Measurements from ENCODE around the gene VPS33A.
A peak's percentile ranks its signal among the peaks of the same experiment; 100 is the strongest.
"Not testable (repeated sequence)": the region's sequence is repeated elsewhere in the genome, so short reads cannot be mapped to it uniquely, and the experiment has no call there.

Gene VPS33A

DNA sequence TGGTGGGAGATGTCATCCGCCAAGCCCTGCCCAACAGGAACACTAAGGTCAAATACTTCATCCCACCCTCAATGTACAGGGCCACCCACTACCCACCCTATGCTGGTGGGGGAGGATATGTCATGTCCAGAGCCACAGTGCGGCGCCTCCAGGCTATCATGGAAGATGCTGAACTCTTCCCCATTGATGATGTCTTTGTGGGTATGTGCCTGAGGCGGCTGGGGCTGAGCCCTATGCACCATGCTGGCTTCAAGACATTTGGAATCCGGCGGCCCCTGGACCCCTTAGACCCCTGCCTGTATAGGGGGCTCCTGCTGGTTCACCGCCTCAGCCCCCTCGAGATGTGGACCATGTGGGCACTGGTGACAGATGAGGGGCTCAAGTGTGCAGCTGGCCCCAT lies 59.3 kb downstream of the VPS33A start:
- peaks cover 41% of the 10 kb centered on the region for H3K27me3 Mint-ChIP-seq (ENCODE audit: low read depth, poor library complexity)

DNA sequence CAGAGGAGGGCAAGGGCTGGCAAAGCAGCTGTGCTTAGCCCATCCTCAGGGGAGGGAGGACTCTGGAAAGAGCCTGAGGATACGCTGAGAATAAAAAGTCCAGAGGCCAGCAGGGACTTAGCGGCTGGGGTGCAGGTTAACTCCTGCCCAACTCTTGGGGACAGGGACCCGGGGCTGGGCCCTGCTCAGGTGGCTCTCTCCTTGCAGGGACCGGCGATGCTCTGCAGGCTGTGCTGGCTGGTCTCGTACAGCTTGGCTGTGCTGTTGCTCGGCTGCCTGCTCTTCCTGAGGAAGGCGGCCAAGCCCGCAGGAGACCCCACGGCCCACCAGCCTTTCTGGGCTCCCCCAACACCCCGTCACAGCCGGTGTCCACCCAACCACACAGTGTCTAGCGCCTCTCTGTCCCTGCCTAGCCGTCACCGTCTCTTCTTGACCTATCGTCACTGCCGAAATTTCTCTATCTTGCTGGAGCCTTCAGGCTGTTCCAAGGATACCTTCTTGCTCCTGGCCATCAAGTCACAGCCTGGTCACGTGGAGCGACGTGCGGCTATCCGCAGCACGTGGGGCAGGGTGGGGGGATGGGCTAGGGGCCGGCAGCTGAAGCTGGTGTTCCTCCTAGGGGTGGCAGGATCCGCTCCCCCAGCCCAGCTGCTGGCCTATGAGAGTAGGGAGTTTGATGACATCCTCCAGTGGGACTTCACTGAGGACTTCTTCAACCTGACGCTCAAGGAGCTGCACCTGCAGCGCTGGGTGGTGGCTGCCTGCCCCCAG lies 60.0 kb downstream of the VPS33A start:
- DNase-seq = no peak
- no peaks in the 10 kb centered on the region for H3K9me3 Mint-ChIP-seq
- H3K4me1 Mint-ChIP-seq = peaks cover 10% of the 10 kb centered on the region
- H3K36me3 Mint-ChIP-seq (ENCODE audit: low read depth) = peaks cover 29% of the 10 kb centered on the region
- peak overlapping the region; percentile 45 for H3K4me3 Mint-ChIP-seq
- no peak overlapping the region for H3K27ac Mint-ChIP-seq
- peaks cover 48% of the 10 kb centered on the region for H3K27me3 Mint-ChIP-seq (ENCODE audit: low read depth, poor library complexity)
- TF ChIP-seq, protein P1, sequence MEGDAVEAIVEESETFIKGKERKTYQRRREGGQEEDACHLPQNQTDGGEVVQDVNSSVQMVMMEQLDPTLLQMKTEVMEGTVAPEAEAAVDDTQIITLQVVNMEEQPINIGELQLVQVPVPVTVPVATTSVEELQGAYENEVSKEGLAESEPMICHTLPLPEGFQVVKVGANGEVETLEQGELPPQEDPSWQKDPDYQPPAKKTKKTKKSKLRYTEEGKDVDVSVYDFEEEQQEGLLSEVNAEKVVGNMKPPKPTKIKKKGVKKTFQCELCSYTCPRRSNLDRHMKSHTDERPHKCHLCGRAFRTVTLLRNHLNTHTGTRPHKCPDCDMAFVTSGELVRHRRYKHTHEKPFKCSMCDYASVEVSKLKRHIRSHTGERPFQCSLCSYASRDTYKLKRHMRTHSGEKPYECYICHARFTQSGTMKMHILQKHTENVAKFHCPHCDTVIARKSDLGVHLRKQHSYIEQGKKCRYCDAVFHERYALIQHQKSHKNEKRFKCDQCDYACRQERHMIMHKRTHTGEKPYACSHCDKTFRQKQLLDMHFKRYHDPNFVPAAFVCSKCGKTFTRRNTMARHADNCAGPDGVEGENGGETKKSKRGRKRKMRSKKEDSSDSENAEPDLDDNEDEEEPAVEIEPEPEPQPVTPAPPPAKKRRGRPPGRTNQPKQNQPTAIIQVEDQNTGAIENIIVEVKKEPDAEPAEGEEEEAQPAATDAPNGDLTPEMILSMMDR (IDR thresholded peaks at IDR 0.05) = no peak

More for the DNA sequence above, 59.3 kb downstream of the VPS33A start:
- peaks cover 36% of the 10 kb centered on the region for H3K36me3 Mint-ChIP-seq (ENCODE audit: low read depth)
- H3K9me3 Mint-ChIP-seq = no peaks in the 10 kb centered on the region
- peaks cover 10% of the 10 kb centered on the region for H3K4me1 Mint-ChIP-seq
- TF ChIP-seq, protein P1 (IDR thresholded peaks at IDR 0.05) = no peak
- no peak for DNase-seq
- no peak overlapping the region for H3K4me3 Mint-ChIP-seq
- H3K27ac Mint-ChIP-seq = no peak overlapping the region

DNA sequence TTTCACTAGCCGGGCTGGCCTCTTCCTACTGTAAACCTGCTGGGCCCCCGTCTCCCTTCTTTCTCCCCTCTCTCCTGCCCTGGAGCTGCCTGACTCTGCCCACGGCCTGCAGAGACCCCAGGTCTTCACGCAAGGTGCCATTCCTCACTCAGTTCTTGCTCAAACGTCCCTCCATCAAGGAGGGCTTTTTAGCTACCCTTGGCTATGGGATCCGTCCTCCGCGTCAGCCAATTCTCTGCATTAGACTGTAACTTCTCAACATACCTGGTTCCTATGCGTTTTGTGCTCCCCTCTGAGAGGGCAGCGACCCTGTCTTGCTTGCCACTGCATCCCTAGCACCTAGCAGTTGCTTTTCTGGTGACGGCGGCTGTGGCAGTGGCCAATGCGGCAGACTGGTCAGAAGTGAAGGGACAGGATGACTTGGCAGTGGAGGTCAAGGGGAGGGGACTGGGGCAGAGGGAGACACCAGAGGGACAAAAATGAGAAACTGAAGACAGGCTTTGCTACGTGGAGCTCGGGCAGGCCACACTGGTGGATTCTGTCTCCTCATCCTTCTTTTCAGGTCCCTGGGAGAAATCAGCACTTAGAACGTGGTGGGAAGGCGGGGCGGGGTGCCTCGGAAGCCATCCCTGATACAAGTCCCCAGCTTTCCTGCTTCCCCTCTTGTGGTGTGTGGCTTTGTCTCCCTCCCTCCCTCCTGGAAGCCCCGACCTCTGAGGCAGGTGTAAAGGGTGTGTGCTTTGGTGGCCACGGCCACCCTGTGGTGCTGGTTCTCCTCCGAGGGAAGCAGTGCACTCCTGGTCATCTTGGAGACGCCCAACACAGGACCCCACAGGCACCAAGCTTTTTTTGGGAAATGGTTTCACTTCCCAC lies 61.0 kb downstream of the VPS33A start:
- no peak for DNase-seq

DNA sequence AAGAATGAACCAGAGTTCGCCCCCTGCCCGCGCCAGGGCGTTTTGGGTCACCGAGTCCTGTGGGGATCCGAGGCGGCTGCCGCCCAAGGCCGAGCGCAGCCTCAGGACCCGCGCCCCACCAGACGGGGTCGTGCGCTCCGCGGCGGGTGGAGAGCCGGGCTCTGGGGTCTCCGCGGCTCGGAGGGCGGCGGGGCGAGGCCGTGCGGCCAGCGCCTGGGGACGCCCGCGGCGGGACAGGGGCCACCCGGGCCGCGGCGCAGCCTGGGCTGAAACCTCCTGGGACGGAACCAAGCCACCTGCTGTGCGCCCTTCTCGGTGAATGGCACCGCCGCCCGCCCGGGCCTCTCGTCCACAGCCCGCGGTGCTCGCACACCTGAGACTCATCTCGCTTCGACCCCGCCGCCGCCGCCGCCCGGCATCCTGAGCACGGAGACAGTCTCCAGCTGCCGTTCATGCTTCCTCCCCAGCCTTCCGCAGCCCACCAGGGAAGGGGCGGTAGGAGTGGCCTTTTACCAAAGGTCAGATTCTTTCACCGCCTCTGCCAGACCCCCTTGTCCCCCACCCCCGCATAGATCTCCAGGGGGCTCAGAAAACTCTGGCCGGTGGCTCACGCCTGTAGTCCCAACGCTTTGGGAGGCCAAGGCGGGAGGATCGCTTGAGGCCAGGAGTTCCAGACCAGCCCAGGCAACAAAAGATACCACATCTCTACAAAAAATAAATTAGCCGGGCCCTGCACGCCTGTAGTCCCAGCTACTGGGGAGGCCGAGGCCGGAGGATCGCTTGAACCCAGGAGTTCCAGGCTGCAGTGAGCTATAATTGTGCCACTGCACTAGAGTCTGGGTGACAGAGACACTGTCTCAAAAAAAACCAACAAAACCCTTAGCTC lies 61.9 kb downstream of the VPS33A start:
- Mint-ChIP-seq H3K4me3 (peak overlapping the region; percentile 78), H3K27ac (no peak overlapping the region), H3K4me1 (peaks cover 17% of the 10 kb centered on the region), H3K9me3 (no peaks in the 10 kb centered on the region), H3K36me3 (ENCODE audit: low read depth) (peaks cover 19% of the 10 kb centered on the region), H3K27me3 (ENCODE audit: low read depth, poor library complexity) (peaks cover 52% of the 10 kb centered on the region)
- DNase-seq = peak; percentile 41
- TF ChIP-seq, protein P1 (IDR thresholded peaks at IDR 0.05) = no peak

More for the DNA sequence above, 61.0 kb downstream of the VPS33A start:
- peaks cover 26% of the 10 kb centered on the region for H3K36me3 Mint-ChIP-seq (ENCODE audit: low read depth)
- H3K9me3 Mint-ChIP-seq = no peaks in the 10 kb centered on the region
- TF ChIP-seq, protein P1 (IDR thresholded peaks at IDR 0.05) = no peak
- no peak overlapping the region for H3K27ac Mint-ChIP-seq
- H3K4me1 Mint-ChIP-seq = peaks cover 10% of the 10 kb centered on the region
- H3K4me3 Mint-ChIP-seq = peak overlapping the region; percentile 78
- H3K27me3 Mint-ChIP-seq (ENCODE audit: low read depth, poor library complexity) = peaks cover 50% of the 10 kb centered on the region

DNA sequence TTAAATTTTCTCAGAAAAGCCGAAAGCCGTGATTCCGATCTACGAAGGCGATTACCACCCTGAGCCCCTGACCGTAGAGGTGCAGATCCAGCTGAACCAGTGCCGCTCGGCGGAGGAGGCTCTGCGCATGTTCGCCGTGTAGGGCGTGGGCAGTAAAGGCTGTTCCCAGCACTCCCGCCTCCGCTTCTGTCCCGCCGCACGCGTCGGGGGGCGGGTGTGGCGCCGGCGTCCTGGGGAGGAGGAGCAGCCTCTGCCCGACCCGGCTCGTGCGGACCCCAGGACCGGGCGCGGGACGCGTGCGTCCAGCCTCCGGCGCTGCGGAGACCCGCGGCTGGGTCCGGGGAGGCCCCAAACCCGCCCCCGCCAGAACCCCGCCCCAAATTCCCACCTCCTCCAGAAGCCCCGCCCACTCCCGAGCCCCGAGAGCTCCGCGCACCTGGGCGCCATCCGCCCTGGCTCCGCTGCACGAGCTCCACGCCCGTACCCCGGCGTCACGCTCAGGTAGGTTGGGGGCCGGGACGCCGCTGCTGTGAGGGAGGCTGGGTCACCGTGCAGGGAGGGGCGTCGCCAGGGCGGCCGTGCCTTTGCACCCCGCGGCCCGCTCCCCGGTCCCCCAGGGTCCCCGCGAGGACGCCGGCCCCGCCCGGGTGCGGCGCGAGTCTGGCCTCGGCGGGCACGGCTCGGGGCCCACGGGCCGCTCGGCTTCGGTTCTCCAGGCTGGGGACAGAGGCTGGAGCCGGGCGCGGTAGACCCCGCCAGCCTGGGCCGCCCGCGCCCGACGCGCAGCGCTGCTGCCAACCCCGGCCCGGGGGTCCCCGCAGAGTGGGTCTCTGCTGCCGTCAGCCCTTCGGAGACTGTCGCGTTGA lies 62.8 kb downstream of the VPS33A start, which contains the start of gene B3GNT4:
Gene B3GNT4, plus strand, starts transcription at position 409 of the 866 bp plus-strand sequence. CDS start 910 bp downstream, outside the sequence.
- H3K27me3 Mint-ChIP-seq (ENCODE audit: low read depth, poor library complexity) = peaks cover 52% of the 10 kb centered on the region
- H3K4me3 Mint-ChIP-seq = peak within 1 kb of the TSS; percentile 83
- DNase-seq = peak; percentile 68
- TF ChIP-seq, protein P1 (IDR thresholded peaks at IDR 0.05) = no peak
- H3K4me1 Mint-ChIP-seq = peaks cover 18% of the 10 kb centered on the region
- no peaks in the 10 kb centered on the region for H3K9me3 Mint-ChIP-seq
- H3K27ac Mint-ChIP-seq = no peak within 1 kb of the TSS
- H3K36me3 Mint-ChIP-seq (ENCODE audit: low read depth) = peaks cover 13% of the 10 kb centered on the region

DNA sequence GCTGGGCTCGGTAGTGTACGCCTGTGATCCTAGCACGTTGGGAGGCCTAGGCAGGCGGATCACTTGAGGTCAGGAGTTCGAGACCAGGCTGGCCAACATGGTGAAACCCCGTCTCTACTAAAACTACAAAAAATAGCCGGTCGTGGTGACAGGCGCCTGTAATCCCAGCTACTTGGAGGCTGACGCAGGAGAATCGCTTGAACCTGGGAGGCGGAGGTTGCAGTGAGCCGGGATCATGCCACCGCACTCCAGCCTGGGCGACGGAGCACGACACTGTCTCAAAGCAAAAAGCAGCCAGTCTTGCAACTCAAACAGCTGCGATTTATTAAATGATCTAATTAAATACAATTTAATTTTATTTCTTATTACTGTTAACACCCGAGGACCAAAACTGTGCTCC lies 63.5 kb downstream of the VPS33A start:
- H3K27me3 Mint-ChIP-seq (ENCODE audit: low read depth, poor library complexity) = peaks cover 52% of the 10 kb centered on the region
- DNase-seq; H3K9me3 Mint-ChIP-seq; H3K27ac Mint-ChIP-seq; H3K36me3 Mint-ChIP-seq (ENCODE audit: low read depth): not testable (repeated sequence)
- peak overlapping the region; percentile 83 for H3K4me3 Mint-ChIP-seq
- H3K4me1 Mint-ChIP-seq = peaks cover 23% of the 10 kb centered on the region
